ENCODE results near the gene MARK4.
A peak's percentile ranks its signal among the peaks of the same experiment; 100 is the strongest.
"Not testable (repeated sequence)": the region's sequence is repeated elsewhere in the genome, so short reads cannot be mapped to it uniquely, and the experiment has no call there.

Gene MARK4

GRCh38 chr19:45307361-45307760 lies 56.3 kb downstream of the MARK4 start:
- DNase-seq: no peak

DNA sequence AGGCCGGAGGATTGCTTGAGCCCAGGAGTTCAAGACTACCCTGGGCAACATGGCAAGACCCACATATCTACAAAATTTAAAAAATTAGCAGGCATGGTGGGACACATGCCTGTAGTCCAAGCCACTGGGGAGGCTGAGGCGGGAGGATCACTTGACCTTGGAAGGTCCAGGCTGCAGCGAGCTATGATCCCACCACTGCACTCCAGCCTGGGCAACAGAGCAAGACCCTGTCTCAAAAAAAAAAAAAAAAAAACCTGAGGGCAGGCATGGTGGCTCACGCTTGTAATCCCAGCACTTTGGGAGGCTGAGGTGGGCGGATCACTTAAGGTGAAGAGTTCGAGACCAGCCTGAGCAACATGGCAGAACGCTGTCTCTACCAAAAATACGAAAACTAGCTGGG lies 58.3 kb downstream of the MARK4 start:
- DNase-seq: not testable (repeated sequence)

DNA sequence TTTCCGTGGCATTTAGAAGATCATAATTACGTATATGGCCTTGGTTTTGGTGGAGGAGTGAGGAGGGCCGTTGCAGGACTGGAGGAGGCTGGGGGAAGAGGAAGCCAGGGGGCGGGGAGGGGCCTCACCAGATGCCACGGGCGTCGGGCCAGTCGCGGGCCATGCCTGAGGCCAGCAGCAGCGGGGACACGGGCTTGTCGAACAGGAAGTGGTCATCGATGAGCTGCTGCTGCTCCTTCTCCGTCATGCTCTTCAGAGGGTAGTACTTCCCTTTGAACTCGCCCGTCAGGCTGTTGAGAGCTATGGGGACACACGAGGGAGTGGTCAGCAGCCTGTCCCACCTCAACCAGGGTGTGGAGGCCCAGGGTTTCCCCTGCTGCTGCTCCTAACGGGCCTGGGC lies 60.5 kb downstream of the MARK4 start:
- no peak for DNase-seq

DNA sequence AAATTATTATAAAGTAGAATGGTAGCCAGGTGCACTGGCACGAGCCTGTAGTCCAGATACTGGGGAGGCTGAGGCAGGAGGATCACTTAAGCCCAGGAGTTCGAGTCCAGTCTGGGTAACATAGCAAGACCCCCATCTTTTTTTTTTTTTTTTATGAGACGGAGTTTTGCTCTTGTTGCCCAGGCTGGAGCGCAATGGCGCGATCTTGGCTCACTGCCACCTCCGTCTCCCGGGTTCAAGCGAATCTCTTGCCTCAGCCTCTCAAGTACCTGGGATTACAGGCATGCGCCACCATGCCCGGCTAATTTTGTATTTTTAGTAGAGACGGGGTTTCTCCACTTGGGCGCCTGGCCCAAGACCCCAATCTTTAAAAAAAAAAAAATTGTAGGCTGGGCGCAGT lies 61.2 kb downstream of the MARK4 start:
- not testable (repeated sequence) for DNase-seq

GRCh38 chr19:45314708-45315245 lies 63.7 kb downstream of the MARK4 start:
- DNase-seq: no peak

- DNase-seq: no peak
Observed at GRCh38 chr19:45315304-45315703, 64.2 kb downstream of the MARK4 start.

- DNase-seq: no peak
Observed at GRCh38 chr19:45320997-45321775, 70.1 kb downstream of the MARK4 start.

DNA sequence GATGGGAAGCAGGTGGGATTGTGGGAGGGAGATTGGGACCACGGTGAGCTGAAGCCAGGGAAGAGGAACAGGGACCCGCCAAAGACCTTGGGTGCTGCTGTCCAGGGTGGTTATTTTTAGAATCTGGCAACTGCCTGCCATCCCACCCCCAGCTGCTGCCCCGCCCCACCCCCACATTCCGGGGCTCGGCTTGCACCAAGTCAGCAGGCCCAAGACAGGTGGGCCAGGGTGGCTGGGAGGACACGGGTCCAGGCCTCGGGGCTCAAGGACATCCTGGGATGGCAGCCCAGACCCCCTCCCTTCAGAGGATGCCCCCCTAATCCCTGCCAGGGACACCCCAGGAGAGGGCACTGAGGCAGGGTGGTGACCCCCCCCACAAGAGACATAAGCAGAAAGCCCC lies 70.8 kb downstream of the MARK4 start:
- DNase-seq: no peak

DNA sequence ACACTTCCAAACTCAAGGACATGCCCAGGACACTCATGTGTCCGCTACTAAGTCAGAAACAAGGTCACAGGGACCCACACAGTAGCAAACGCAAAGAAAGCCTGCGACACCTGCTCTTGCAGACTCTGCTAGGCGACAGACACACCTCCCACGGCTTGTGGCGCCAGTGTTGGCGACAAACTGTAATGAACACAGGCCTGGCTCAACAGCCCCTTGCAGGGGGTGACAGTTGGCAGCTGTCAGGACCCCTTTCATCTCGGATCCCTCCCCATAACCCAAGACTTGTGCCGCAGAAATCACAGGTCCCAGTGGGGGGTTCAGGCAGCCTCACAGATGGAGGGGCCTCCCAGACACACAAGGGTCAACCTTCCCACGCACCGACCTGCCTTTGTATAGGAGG lies 71.2 kb downstream of the MARK4 start:
- peak; percentile 9 for DNase-seq

DNA sequence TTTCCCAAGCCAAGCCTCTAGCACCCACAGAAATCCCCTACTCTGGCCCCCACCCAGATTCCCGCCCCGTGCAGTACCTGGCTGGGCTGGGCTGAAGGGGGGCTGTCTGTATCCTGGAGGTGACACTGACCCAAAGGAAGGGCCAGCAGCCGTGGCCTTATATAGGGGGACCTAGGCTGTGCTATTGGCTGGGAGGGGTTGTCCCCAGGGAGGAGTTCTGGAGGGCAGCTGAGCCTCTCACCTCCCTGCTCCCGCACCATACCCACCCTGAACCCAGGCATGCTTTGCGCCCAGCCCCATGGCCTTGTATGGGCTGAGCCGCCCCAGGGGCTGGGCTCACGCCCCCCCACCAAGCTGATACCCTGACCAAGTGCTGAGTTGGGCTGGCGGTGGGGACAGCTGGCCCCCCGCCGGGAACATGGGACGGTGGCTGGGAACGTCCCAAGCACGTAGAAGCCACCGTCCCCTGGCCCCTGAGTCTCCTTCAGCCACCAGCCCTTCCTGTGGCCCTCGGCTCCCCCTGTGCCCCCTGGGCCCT lies 71.7 kb downstream of the MARK4 start, which contains the start of gene CKM:
Gene CKM (minus strand): TSS at position 132 of the 538 bp plus-strand sequence. CDS start 3,162 bp downstream, outside the sequence.
- DNase-seq: no peak

DNA sequence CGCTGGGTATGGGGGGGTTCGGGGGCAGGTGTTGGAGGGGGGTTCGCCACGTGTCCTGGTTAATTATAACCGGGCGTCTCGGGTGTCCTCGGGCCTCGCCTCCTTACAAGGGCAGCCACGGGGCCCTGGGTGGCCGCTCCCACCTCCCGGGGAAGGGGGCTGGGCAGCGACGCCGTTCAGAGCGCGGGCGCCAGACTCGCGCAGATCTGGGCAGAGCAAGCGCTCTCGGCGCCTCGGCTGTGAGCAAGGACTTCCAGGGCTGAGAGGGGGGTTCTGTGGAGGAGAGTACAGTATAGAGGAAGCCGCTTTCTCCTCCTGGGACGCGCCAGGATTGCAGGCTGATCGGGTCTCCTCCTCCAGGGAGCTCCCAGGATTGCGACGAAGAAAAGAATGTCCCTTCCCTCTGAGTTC lies 72.6 kb downstream of the MARK4 start:
- no peak for DNase-seq

DNA sequence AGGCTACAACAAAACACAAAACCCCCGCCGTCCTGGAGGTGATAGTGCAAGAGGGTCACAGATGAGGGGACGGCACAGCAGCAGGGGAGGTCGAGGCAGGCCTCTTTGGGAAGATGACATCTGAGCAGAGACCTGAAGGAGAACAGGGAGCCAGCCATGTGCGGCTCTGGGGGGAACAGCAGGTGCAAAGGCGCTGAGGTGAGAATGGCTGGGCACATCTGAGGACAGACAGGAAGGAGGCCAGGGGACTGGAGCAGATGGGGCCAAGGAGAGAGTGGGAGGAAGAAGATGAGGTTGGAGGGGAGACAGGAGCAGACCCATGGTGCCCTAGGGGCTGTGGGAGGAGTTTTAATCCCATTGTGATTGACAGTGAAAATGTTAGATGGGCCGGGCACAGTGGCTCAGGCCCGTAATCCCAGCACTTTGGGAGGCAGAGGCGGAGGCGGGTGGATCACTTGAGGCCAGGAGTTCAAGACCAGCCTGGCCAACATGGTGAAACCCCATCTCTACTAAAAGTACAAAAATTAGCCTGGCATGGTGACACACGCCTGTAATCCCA lies 73.4 kb downstream of the MARK4 start:
- DNase-seq: no peak

GRCh38 chr19:45327404-45328143 lies 76.5 kb downstream of the MARK4 start:
- DNase-seq: no peak

DNA sequence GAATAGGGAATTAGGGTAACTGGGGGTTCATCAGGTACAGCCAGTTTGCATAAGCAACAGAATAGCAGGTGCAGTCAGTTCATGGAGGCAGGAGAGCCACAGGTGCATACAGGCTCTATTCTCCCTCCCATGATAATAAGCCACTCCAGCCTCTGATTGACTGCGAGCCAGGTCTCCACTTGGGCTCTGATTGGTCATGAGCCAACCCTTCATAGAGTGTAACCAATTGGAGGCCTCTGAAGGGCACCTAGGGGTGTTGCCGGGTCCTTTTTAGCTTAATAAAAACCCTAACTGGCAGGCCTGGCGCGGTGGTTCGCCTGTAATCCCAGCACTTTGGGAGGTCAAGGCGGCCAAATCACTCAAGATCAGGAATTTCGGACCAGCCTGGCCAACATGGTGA lies 80.3 kb downstream of the MARK4 start:
- DNase-seq: peak; percentile 5

DNA sequence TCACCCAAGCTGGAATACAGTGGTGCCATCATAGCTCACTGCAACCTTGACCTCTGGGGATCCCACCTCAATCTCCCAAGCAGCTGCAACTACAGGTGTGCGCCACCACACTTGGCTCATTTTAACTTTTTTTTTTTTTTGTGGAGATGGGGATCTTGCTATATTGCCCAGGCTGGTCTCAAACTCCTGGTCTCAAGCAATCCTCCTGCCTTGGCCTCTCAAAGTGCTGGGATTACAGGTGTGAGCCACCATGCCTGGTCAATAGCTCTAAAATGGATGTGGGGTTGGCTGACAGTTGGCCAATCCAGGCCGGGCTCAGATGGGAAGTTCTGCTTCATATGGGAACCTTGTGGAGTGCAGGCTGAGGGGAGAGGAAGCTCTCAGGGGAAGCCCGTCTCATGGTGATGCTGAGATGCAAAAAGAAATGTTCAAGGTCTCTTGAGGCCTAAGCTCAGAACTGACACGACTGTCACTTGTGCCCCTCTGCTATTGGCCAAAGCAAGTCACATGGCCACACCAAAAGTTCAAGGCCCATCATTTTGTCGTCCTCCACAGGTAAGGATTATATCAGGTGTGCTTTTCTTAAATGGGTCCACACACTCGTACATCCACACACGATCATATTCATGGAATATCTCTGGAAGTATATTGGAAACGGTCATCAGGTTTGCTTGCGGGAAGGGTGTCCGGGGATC lies 82.7 kb downstream of the MARK4 start:
- no peak for DNase-seq

DNA sequence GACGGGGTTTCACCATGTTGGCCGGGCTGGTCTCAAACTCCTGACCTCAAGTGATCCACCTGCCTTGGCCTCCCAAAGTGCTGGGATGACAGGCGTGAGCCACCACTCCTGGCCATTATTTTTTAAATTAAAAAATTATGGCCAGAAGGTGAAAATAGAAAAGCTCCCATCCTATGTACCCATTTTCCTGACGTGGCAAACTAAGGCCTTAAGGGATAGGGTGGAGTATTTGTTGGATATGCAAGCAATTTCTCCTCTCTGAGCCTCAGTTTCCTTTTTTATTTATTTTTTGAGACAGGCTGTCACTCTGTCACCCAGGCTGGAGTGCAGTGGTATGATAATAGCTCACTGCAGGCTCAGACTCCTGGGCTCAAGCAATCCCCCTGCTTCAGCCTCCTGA lies 83.8 kb downstream of the MARK4 start:
- not testable (repeated sequence) for DNase-seq

GRCh38 chr19:45336696-45337251 lies 85.7 kb downstream of the MARK4 start:
- no peak for DNase-seq

DNA sequence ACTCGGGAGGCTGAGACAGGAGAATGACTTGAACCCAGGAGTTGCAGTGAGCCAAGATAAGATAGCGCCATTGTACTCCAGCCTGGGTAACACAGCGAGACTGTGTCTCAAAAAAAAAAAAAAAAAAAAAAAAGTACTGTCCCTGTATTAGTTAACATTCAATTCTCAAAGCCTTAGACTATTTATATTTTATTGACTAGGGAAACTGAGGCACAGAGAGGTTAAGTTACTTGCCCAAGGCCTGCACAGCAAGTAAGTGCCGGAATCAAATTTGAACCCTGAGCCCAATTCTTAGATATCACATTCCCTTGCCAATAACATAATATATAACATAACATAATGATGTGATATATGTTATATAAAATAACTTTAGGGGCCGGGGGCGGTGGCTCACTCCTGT lies 88.6 kb downstream of the MARK4 start:
- DNase-seq: no peak

GRCh38 chr19:45340232-45340898 lies 89.3 kb downstream of the MARK4 start, which contains the start of gene KLC3:
KLC3 (plus strand) TSS chr19:45340750; CDS start chr19:45345542, 4,792 bp downstream.
- DNase-seq: no peak

GRCh38 chr19:45340899-45341453 lies 89.9 kb downstream of the MARK4 start:
- DNase-seq: no peak

DNA sequence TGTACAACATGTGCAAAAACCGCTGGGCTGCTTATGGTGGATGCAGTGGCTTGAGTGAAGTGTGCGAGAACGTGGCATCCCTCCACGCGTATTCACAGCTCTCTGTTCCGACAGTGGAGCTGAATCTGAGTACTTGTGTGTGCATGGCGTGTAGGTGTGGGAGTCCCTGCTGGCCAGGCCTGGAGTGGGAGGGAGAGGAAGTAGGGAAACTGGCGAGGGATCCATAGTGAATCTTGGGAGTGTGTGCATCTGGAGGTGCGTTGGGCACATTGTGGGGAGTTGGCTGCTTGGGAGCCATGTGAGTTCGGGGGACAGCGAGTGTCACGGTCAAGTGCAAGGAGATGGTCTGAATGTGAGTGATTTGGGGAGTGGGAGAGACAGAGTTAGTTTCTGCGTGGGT lies 91.8 kb downstream of the MARK4 start:
- no peak for DNase-seq
